Measurements from ENCODE around the gene FHIP1B.

- no peak for TF ChIP-seq CTCF (IDR thresholded peaks at IDR 0.05; ENCODE audit: poor library complexity, severe bottlenecking)
- no peak for TF ChIP-seq POLR2AphosphoS5 (IDR thresholded peaks at IDR 0.05)
- no peak for TF ChIP-seq EZH2 (IDR thresholded peaks at IDR 0.05; ENCODE audit: borderline replicate concordance, insufficient read depth, low read length, poor library complexity, severe bottlenecking)
- no peak for TF ChIP-seq EP300 (conservative IDR thresholded peaks at IDR 0.05; ENCODE audit: poor library complexity, severe bottlenecking)
- TF ChIP-seq SMC3 (conservative IDR thresholded peaks at IDR 0.05; ENCODE audit: poor library complexity) = no peak
- TF ChIP-seq TAF1 (IDR thresholded peaks at IDR 0.05; ENCODE audit: low read depth) = no peak
- no peak for TF ChIP-seq REST (IDR thresholded peaks at IDR 0.05; ENCODE audit: borderline replicate concordance)
- no peak for TF ChIP-seq MXI1 (conservative IDR thresholded peaks at IDR 0.05; ENCODE audit: poor library complexity, severe bottlenecking)
- TF ChIP-seq RAD21 (conservative IDR thresholded peaks at IDR 0.05) = no peak
Measured at GRCh38 chr11:6268820-6269219, 34.4 kb upstream of the FHIP1B start.

Measured in neural cell (in vitro differentiated cells).